GM19467 (cell line): ENCODE measurements around the gene FAM117A.
"Not testable (repeated sequence)": the region's sequence is repeated elsewhere in the genome, so short reads cannot be mapped to it uniquely, and the experiment has no call there.

Experiments used
- ATAC-seq: cut with Tn5 transposase; IDR thresholded peaks from one replicate; pipeline ENCODE4 v1.9.1; 2021; ENCODE audit warnings: mild to moderate bottlenecking, moderate library complexity; ENCODE audit not compliant: unreplicated experiment

Gene FAM117A

GRCh38 chr17:49764559-49765180, 739 bp upstream of the FAM117A start:
- no peak for ATAC-seq

DNA sequence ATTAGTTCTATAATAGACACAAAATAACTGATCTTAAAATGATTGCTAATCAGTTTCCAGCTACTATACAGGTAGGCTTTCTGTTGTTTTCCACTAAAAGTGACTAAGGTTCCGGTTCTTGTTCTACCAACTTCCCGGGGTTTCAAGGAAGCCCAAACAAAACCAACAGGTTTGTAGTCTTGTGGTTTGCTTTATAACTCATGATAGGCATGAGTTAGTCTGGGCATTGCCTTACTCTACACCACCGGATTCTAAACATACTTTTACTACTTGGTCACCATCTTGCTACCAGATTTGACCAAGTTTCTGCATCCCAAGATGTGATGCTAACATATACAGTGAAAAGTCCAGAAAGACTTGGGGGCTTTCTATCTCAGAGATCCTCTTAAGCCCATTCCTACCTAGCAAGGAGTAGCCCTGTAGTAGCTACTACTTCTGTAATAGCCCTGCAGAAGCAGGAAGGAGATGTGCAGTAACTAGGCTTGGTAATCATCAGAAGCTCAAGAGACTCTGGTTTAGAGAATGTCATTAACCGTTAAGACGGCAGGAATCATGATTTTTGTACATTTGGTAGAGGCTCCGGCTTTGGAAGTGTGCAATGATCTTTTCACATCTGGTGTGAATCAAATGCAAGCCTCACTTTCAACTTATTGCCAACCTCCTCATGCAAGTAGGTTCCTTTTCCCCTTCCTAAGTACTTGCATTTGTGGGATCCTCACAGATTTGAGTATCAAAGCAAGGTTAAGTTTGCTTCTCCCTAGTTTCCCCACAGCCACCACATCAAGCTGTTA, 1.6 kb downstream of the FAM117A start:
- ATAC-seq = no peak

GRCh38 chr17:49760932-49761558, 2.9 kb downstream of the FAM117A start:
- ATAC-seq = no peak

- ATAC-seq = no peak
These were observed 3.6 kb downstream of the FAM117A start for GRCh38 chr17:49760296-49760695.

- ATAC-seq = no peak
These were observed 4.7 kb downstream of the FAM117A start for GRCh38 chr17:49759203-49759602.

DNA sequence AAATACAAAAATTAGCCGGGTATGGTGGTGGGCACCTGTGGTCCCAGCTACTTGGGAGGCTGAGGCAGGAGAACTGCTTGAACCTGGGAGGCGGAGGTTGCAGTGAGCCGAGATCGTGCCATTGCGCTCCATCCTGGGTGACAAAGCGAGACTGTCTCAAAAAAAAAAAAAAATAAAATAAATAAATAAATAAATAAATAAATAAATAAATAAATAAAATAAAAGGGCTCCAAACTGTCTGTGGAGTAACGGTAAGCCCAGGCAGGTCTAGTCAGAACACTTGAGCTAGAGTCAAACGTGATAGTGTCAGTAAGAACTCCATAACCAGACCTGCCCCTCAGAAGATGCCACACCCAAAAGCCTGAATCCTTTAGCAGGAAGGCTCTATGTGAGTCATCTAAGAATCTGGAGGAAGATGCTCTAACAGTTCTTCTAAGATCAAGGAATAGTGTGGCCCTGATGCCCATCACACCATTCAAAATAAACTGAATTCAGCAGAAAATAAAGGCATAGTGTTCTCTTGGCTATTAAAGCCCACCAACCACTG, 5.4 kb downstream of the FAM117A start:
- ATAC-seq = not testable (repeated sequence)

DNA sequence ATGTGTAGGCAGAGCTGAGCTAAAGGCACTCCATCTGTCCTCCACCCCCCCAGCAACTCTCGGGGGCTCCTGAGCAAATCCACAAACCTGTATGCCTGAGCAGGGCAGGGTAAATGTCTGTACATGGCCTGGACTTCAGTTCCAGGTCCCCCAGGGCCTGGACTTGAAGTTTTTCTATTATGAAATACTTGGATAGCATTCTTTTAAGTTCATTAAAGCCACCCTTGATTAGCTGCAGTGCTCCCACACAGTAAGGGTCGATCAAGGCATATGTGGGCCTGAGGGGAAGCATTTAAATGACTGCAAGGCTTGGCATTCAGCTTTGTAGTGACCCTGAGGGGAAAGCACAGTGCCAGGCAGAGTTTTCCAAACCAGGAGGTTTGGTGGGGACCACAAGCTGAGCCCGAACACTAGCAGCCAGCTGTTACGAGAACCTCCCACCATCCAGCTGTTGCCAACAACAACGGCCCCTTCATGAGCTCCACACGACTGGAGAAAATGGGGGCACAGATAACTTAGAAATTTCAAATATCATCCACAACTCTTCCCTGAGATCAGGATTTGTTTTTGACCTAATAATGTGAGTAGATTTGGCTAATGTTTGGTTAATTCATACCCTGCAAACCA, 6.7 kb downstream of the FAM117A start:
- no peak for ATAC-seq

GRCh38 chr17:49756323-49757150, 7.4 kb downstream of the FAM117A start:
- no peak for ATAC-seq

DNA sequence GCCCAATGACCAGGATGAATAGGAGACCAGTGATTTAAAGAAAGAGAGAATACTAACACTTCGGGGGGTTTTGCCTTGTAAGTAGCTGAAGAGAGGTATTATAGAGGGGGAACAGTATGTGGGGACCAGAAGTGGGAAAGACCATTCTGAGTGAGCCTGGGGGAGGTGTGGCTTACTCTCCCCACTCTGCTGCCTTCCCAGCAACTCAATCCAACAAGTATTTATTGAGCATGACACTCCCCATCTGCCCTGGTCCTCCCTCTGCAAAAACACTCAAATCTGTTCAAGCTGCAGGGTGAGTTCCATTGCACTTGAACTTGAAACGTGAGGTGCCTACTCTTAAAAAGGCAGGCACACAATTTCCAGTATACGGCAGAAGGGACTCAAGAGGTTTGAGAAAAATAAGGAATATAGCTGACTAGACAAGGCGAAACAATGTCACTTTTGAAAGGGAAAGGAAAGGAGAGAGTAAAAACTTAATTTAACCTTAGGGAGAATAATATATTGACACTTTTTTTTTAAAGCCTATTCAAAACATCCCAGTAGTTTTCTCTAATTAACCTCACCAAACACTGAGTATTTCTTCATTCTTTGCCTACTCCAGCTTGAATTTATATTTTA, 8.2 kb downstream of the FAM117A start:
- ATAC-seq = no peak

- no peak for ATAC-seq
These were observed 10.0 kb downstream of the FAM117A start for GRCh38 chr17:49753959-49754391.

DNA sequence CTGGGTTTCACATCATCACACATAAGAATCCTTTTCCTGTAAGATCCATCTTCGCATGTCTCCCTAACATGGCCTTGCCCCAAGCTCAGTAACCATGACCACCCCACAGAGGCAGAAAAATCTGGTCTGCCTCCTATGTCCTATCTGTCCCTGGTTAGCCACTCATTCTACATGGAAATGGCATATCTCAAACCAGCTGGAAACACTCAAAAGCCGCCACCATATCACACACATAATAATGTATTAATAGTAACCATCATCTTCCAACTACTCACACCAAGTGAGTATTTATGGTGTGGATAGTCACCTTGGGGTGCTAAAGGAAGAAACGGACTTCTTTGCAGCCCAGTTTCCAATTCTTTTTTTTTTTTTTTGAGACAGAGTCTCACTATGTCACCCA, 11.4 kb downstream of the FAM117A start:
- ATAC-seq = no peak

DNA sequence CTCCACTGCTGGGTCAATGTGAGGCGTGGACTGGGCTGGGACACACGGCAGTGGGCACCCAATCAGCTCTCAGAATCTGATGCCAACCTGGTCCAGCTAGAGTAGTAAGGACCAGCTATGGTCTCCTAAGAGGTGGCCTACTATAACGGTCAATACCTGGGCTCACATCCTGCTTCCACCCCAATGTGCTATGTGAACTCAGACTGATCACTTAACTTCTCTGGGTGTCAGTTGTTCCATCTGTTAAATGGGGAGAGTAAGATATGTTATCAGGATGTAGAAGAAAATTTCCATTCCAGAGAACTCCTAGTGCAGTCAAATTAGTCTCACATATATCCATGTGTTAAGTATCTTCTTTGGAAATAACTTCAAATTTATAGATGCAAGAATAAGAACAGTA, 14.2 kb downstream of the FAM117A start:
- ATAC-seq = no peak

DNA sequence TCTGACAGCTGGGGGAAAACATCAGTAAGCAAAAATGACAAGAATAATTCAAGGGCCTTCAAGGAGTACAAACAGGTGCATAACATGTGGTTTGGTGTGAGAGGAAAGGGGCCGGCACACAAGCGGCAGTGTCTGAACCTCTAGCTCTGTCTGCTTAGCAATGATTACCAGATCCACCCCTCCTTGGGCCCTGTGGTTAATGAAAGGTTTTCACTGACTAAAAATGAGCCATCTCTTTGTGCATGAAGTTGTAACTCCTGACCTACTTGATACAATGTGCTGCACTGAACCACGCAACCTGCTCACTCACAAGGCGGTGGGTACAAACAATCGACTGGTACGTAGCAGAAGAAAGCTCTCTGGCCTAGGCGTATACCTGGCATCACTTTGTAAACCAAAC, 15.1 kb downstream of the FAM117A start:
- peak; percentile 77 for ATAC-seq

GRCh38 chr17:49748223-49748622, 15.7 kb downstream of the FAM117A start:
- ATAC-seq = no peak

DNA sequence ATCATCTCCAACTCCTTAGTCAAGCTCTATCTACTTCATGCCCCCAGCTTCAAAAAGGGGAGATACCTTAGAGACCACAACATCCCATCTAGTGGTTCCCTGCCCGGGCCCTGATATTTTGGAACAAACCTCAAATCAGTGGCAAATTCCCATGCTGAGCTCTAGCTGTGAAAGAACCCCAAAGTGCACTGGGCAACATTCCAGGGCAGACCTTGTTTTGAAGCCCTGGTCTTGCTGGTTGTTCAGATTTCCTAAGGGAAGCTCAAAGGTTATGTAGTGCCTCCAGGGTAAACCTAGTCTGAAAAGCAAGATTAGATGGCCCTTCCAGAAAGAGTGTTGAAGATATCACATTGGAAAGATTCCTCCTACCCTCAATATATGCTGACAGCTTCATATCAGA, 16.3 kb downstream of the FAM117A start:
- no peak for ATAC-seq

DNA sequence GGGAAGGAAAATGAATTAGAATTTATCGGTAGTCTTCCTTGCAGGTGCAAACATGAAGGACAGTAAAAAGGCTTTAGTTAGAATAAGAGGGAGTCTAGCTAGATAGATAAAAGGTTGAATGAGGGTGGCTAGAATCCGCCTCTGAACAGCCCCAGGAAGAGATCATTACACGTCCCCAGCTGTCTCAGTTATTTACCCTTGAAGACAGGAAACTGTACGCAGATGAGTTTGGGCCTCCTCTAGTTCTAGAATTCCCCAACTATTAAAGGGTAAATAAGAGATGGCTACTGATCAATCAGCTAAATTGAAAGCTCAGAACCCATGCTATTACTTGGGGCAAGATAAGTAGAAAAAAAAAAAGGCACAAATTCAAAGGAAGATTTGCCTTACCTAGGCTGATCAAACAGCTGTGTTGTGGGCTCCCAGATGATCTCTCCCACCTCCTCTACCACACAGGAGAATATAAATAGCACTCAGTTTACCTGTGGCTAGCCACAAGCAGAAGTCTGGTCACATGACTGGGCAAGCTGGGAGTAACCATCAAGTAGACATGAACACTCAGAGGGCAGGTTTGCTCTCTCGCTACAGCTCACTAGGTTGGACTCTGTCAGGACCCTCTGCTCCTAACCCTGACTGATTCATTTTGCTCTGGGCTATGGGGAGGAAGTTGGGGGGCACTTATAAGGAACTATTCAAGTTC, 17.0 kb downstream of the FAM117A start:
- peak; percentile 38 for ATAC-seq

GRCh38 chr17:49745175-49746139, 18.5 kb downstream of the FAM117A start:
- no peak for ATAC-seq

DNA sequence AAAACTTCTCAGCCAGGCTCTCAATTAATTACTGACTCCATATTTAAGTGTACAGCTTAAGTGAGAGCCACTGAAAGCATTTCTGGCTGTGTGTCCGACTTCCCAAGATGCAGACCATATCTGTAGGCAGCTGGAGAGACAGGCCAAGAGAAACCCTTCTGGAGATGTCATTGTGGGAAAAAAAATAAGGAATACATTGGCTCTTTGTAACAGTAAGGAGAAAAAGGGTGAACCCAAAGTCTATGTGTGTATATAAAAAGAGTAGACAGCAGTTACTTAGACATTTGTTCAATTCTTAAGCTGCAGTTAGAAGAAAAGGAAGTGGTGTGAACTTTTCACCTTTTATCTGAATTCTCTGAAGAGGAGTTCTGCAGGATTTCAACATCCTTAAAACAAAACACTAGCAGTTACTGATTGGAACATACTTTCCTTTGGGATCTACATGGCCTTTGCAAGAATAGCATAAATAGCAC, 21.7 kb downstream of the FAM117A start:
- ATAC-seq = no peak
